ENCODE results near the gene TAF11L4.
"Not testable (repeated sequence)": the region's sequence is repeated elsewhere in the genome, so short reads cannot be mapped to it uniquely, and the experiment has no call there.

GRCh38 chr5:17524935-17525334 lies 3.3 kb downstream of the TAF11L4 start, which contains the start of gene TAF11L5:
- TF ChIP-seq EZH2 (IDR thresholded peaks at IDR 0.05); POLR2AphosphoS5 (IDR thresholded peaks at IDR 0.05; ENCODE audit: borderline replicate concordance, low read depth, low read length); FOXP2 (optimal IDR thresholded peaks at IDR 0.05; ENCODE audit: control extremely low read depth, extremely low read length, insufficient read depth): not testable (repeated sequence)

Measured in SK-N-MC (cell line).